Mucosa of descending colon (tissue), 3 donors: ENCODE data around the gene NANOS1. TPM values are rescaled to one million over a fixed set of nuclear protein-coding genes. Genes with fewer than 3 reads are reported as not detected.
A peak's percentile ranks its signal among the peaks of the same experiment; 100 is the strongest.

Experiments used
- ATAC-seq: fragments of 200-7000 bp; cut with Tn5 transposase; one replicate; pipeline ENCODE4 v1.9.1; 2020; ENCODE audit warnings: mild to moderate bottlenecking, moderate library complexity
- DNase-seq, 3 donors: peaks; one replicate each; pipeline ENCODE4 v3.0.0-alpha.2; 2020
- H3K36me3 ChIP-seq: fragments of 200-600 bp; one replicate; pipeline ENCODE4 v1.8.0; 2021; ENCODE audit warnings: low read depth, mild to moderate bottlenecking
- H3K4me1 ChIP-seq: fragments of 200-600 bp; one replicate; pipeline ENCODE4 v1.8.0; 2021; ENCODE audit warnings: low read depth, mild to moderate bottlenecking
- H3K4me3 ChIP-seq: fragments of 200-600 bp; one replicate; pipeline ENCODE4 v1.8.0; 2021; ENCODE audit warnings: mild to moderate bottlenecking
- H3K9me3 ChIP-seq: fragments of 200-600 bp; one replicate; pipeline ENCODE4 v1.8.0; 2021; ENCODE audit warnings: mild to moderate bottlenecking
- intact Hi-C, 2 donors: fragments of 100-400 bp; cut with DNase I in 1 of 2; cut with micrococcal nuclease in 1 of 2; formaldehyde crosslinking; loops; one replicate each; pipeline versions ENCODE4 v1.11.0 to v1.11.1; 2022; cut with DNase I, micrococcal nuclease
- total RNA-seq, 3 donors: library from RNA; stranded (reverse); fragmentation: NEBNext Ultra II Directional in 2 of 3; extraction: Animal tissue kit (Norgen Biotek cat#: 25700) in 2 of 3; gene quantifications; one replicate each; pipeline versions ENCODE4 v1.2.1 to v1.2.4, GENCODE V29; 2021 to 2023
- TF ChIP-seq, protein P1 (sequence below): fragments of 200-600 bp; IDR thresholded peaks from one replicate; pipeline ENCODE4 v1.8.0; 2022; ENCODE audit warnings: antibody characterized with exemption, mild to moderate bottlenecking
- donor health status: DM: no; HTN: no; CAD: no; lungs with moderate emphysema.
- donor health status: DM: no; HTN: no; CAD: no.
- donor health status: DM: no; HTN: yes; CAD: no.

Gene NANOS1
- total RNA-seq, 3 donors from 2014 or later, result 0.12 to 2.7 (median 0.43) TPM

DNA sequence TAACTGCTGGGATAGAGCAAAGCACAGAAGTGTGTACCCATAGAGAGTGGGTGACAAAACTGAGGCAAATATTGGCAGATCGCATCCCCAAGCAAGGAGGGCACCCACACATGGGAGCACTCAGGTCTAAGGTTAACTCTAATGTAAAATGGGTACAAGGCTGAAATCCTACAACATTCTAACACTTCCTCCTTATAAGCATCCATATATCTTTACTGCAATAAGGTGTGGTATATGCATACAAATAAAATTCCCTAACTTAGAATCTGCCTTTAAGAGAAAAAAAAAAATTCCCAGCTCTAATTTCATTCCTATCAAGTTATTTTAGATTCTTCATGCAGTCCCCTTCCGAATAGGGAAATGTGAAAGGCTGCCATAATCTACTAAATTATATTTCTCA, 32.4 kb downstream of the NANOS1 start:
- Histone ChIP-seq H3K9me3 (no peaks in the 10 kb centered on the region), H3K4me3 (no peak overlapping the region), H3K36me3 (peaks cover 28% of the 10 kb centered on the region), H3K4me1 (peaks cover 5% of the 10 kb centered on the region)
- ATAC-seq, result peak; percentile 56
- DNase-seq, result no peak
- intact Hi-C loops, result no loop called here
- TF ChIP-seq, protein P1, sequence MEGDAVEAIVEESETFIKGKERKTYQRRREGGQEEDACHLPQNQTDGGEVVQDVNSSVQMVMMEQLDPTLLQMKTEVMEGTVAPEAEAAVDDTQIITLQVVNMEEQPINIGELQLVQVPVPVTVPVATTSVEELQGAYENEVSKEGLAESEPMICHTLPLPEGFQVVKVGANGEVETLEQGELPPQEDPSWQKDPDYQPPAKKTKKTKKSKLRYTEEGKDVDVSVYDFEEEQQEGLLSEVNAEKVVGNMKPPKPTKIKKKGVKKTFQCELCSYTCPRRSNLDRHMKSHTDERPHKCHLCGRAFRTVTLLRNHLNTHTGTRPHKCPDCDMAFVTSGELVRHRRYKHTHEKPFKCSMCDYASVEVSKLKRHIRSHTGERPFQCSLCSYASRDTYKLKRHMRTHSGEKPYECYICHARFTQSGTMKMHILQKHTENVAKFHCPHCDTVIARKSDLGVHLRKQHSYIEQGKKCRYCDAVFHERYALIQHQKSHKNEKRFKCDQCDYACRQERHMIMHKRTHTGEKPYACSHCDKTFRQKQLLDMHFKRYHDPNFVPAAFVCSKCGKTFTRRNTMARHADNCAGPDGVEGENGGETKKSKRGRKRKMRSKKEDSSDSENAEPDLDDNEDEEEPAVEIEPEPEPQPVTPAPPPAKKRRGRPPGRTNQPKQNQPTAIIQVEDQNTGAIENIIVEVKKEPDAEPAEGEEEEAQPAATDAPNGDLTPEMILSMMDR, result no peak

DNA sequence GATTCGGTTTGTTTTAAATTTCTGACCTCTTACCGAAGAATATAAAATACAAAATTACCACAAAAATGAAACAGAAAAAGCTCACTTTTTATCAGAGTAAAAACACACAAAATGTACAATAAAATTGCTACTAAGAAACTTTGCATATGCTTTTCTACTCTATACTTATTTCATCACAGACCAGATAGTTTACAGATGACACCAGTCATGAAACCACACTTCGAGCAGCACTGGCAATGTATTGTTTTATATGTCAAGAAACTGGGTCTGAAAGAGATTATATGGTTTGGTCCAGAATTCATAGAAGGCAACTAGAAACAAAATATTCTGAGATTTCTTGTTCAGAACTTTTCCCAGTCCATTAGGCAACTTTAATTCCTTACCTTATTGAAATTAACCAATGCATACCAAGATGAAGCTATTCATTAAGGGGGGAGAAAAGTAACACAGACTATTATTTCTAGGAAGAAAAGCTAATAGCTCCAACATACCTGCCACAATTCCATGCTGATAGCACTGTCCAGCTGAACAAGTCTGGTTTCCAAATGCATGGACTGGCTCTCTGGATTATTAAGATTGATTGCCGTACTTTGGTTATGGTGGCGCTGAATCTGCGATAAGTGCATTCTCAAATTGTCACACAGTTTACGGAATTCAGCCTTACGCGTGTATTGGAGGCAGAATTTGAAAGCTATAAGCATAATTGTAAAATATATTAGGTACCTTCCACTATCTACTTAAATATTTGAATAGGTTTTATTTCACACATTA, 41.1 kb downstream of the NANOS1 start:
- ATAC-seq, result no peak
- no peaks in the 10 kb centered on the region for H3K36me3 ChIP-seq
- no peaks in the 10 kb centered on the region for H3K4me1 ChIP-seq
- TF ChIP-seq, protein P1, result no peak
- H3K4me3 ChIP-seq, result no peak overlapping the region
- intact Hi-C loops, result no loop called here
- no peak for DNase-seq
- no peaks in the 10 kb centered on the region for H3K9me3 ChIP-seq

DNA sequence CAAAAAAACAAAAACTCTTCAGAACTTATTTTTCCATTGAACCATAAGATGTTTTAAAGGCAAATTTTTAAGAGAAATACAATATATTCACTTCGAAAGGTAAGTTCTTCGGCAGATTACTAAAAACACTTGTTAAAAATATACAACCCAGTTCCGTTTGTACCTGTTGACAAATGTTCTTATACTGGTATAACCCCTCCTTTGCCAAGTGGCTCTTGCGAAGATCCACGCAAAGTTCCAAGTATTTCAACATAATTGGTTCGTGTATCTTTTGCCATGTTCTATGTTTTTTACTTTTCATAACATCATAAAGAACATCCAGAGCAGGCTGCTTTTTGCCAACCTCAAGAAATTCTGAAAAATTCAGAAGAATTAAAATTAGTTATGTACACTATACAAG, 44.1 kb downstream of the NANOS1 start:
- DNase-seq (no peak), ATAC-seq (no peak)
- Histone ChIP-seq H3K36me3 (no peaks in the 10 kb centered on the region), H3K4me3 (no peak overlapping the region), H3K4me1 (peaks cover 14% of the 10 kb centered on the region), H3K9me3 (no peaks in the 10 kb centered on the region)
- TF ChIP-seq, protein P1, result no peak
- intact Hi-C loops, result no loop called here

DNA sequence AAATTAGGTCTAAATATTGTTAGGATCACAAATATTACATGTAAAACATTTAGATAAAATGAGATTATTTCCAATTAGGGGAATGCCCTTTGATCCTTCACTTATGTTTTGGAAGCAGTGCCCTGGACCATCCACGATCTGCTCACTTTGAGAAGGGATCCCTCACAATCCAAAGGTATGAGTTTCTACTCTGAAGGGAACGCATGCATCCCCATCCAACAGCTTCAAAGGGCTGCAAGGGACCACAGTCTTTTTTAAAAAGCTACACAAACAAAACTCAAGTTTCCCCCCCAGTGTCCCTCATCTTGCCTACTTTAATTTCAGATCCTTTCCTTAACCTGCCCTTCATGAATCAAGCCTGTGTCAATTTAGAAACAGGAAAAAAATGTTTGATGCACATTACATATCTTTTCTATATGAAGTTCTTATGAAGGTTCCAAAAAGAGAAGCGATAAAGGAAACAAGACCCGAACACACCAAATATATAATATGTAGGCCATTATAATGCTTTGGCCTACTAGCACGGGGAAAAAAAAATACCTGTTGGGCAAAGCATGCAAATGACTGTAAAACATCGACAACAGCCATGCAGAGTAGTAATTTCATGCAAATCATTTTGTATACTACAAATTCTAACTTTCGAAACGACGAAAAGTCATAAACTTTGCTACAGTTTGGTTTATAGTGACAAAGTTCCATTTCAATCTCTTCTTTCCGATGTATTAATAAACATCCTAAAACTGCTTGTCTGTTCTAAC, 49.1 kb downstream of the NANOS1 start:
- intact Hi-C loops, result no loop called here
- no peak for ATAC-seq
- H3K4me1 ChIP-seq, result peaks cover 19% of the 10 kb centered on the region

DNA sequence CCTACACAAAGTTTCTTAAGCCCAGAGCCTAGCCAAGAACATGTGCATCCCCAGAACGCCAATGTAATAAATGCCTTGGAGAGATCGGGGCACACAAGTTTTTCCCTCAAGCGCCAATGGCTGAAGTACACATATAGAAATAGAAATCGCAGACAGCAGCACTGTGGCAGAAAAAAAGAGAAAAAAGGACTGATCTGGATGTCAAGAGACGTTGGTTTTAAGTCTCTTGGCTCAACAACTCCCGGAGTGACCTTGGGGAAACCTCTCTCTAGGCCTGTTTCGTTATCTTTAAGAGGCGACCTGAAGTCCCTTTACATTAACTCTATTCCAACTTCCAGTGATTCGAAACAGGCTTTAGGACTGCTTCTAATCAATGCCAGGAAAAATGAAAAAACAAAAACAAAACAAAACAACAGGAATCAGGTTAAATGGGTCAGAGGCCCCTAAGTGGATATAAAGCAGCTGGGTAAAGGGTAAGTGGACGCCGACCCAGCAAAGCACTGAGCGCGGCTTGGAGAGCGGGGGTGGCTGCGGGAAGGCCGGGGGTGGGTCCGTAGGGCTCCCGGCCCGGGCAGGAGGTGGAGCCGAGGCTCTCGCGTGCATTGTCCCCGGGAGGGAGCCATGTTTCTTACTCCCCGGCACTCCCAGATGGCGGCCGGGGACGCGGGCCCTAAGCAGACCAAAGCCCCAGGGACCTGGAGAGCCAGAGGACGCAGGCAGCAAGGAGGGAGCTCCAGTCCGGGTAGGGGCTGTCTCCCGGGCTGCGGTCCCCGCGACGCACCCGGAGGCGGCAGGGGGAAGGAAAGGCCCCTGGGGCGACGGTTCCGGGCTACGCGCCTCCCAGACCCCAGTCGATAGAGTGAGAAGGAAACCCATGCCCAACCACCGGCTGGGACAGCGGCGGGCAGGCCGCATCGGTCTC, 50.3 kb downstream of the NANOS1 start:
- intact Hi-C loops, result no loop called here

More for the DNA sequence above, 49.1 kb downstream of the NANOS1 start:
- no peaks in the 10 kb centered on the region for H3K9me3 ChIP-seq
- no peak for DNase-seq
- no peaks in the 10 kb centered on the region for H3K36me3 ChIP-seq
- TF ChIP-seq, protein P1, result no peak
- H3K4me3 ChIP-seq, result no peak overlapping the region

More for the DNA sequence above, 50.3 kb downstream of the NANOS1 start:
- peaks cover 19% of the 10 kb centered on the region for H3K4me1 ChIP-seq
- peak overlapping the region; percentile 86 for H3K4me3 ChIP-seq
- no peaks in the 10 kb centered on the region for H3K36me3 ChIP-seq
- ATAC-seq (peak; percentile 89), DNase-seq (peak; percentile 80 to 88 (median 86))
- no peaks in the 10 kb centered on the region for H3K9me3 ChIP-seq
- TF ChIP-seq, protein P1, result no peak
